Measurements from ENCODE around the gene GOLGA6L9. TPM values are rescaled to one million over a fixed set of nuclear protein-coding genes. Genes with fewer than 3 reads are reported as not detected.
"Not testable (repeated sequence)": the region's sequence is repeated elsewhere in the genome, so short reads cannot be mapped to it uniquely, and the experiment has no call there.

The GOLGA6L9 gene
- polyA plus RNA-seq (2013, experiment 1 of 2) = 7.5 TPM
- 8.5 TPM for polyA plus RNA-seq (2013, experiment 2 of 2)

- H3K4ac ChIP-seq (ENCODE audit: low read length); H2BK5ac ChIP-seq (ENCODE audit: low read length); H3K4me2 ChIP-seq (ENCODE audit: insufficient read depth, low read length, poor library complexity, severe bottlenecking); H3K18ac ChIP-seq (ENCODE audit: low read length); H2AK5ac ChIP-seq (ENCODE audit: low read depth, low read length); DNase-seq (ENCODE audit: low spot score); H3K9me3 ChIP-seq (replicated peaks in 1 of 2; ENCODE audit: control insufficient read depth in 2 of 2, insufficient read depth in 1 of 2, low read depth in 1 of 2, low read length in 2 of 2); H3K9ac ChIP-seq (ENCODE audit: low read depth, low read length, poor library complexity); H3K23ac ChIP-seq (ENCODE audit: low read depth, low read length, poor library complexity); H3K79me1 ChIP-seq (ENCODE audit: low read depth, low read length); H2BK15ac ChIP-seq (ENCODE audit: low read length); H4K8ac ChIP-seq (ENCODE audit: low read depth, low read length); H2BK120ac ChIP-seq (ENCODE audit: low read depth, low read length); H4K91ac ChIP-seq (ENCODE audit: low read depth, low read length, poor library complexity); H3K4me1 ChIP-seq (ENCODE audit: control insufficient read depth in 2 of 2, insufficient read depth in 1 of 2, low read depth in 1 of 2, low read length in 2 of 2); H2AFZ ChIP-seq (ENCODE audit: low read length); H3K14ac ChIP-seq (ENCODE audit: low read length); H3K4me3 ChIP-seq (ENCODE audit: low read length in 2 of 2); H2BK12ac ChIP-seq (ENCODE audit: low read length); H3K36me3 ChIP-seq (replicated peaks in 1 of 2; ENCODE audit: control insufficient read depth in 2 of 2, insufficient read depth in 2 of 2, low read length in 2 of 2); H3K27ac ChIP-seq (replicated peaks; ENCODE audit: low read length); H3K27me3 ChIP-seq (ENCODE audit: control insufficient read depth in 3 of 3, insufficient read depth in 3 of 3, low read depth in 1 of 3, low read length in 3 of 3): not testable (repeated sequence)
- WGBS, 2 donors (ENCODE audit: extremely low coverage in 2 of 2, insufficient read length in 2 of 2, insufficient replicate concordance in 1 of 2) = no CpG with 5 or more reads among the region's 9 CpGs
These were observed at the start of gene GOLGA6L9 for GRCh38 chr15:82429693-82430092. TSS of gene GOLGA6L9 (plus strand) at chr15:82429816. CDS start at chr15:82430080, 264 bp downstream.

- not testable (repeated sequence) for H3K23ac ChIP-seq (ENCODE audit: low read depth, low read length, poor library complexity); H3K27ac ChIP-seq (replicated peaks; ENCODE audit: low read length); H3K4ac ChIP-seq (ENCODE audit: low read length); DNase-seq (ENCODE audit: low spot score); H2BK15ac ChIP-seq (ENCODE audit: low read length); H2AK5ac ChIP-seq (ENCODE audit: low read depth, low read length); H3K9me3 ChIP-seq (replicated peaks in 1 of 2; ENCODE audit: control insufficient read depth in 2 of 2, insufficient read depth in 1 of 2, low read depth in 1 of 2, low read length in 2 of 2); H2BK120ac ChIP-seq (ENCODE audit: low read depth, low read length); H2BK12ac ChIP-seq (ENCODE audit: low read length); H3K18ac ChIP-seq (ENCODE audit: low read length); H4K8ac ChIP-seq (ENCODE audit: low read depth, low read length); H3K4me2 ChIP-seq (ENCODE audit: insufficient read depth, low read length, poor library complexity, severe bottlenecking); H3K36me3 ChIP-seq (replicated peaks in 1 of 2; ENCODE audit: control insufficient read depth in 2 of 2, insufficient read depth in 2 of 2, low read length in 2 of 2); H4K91ac ChIP-seq (ENCODE audit: low read depth, low read length, poor library complexity); H3K4me3 ChIP-seq (ENCODE audit: low read length in 2 of 2); H3K9ac ChIP-seq (ENCODE audit: low read depth, low read length, poor library complexity); H2BK5ac ChIP-seq (ENCODE audit: low read length); H3K4me1 ChIP-seq (ENCODE audit: control insufficient read depth in 2 of 2, insufficient read depth in 1 of 2, low read depth in 1 of 2, low read length in 2 of 2); H3K14ac ChIP-seq (ENCODE audit: low read length); H3K27me3 ChIP-seq (ENCODE audit: control insufficient read depth in 3 of 3, insufficient read depth in 3 of 3, low read depth in 1 of 3, low read length in 3 of 3); H2AFZ ChIP-seq (ENCODE audit: low read length); H3K79me1 ChIP-seq (ENCODE audit: low read depth, low read length)
- no CpG with 5 or more reads among the region's 11 CpGs for WGBS, 2 donors (ENCODE audit: extremely low coverage in 2 of 2, insufficient read length in 2 of 2, insufficient replicate concordance in 1 of 2)
These were observed 48.2 kb upstream of the GOLGA6L9 start for GRCh38 chr15:82381330-82381955.

- H3K27me3 ChIP-seq (ENCODE audit: control insufficient read depth in 3 of 3, insufficient read depth in 3 of 3, low read depth in 1 of 3, low read length in 3 of 3); H3K27ac ChIP-seq (replicated peaks; ENCODE audit: low read length); H4K8ac ChIP-seq (ENCODE audit: low read depth, low read length); H2BK12ac ChIP-seq (ENCODE audit: low read length); H3K9ac ChIP-seq (ENCODE audit: low read depth, low read length, poor library complexity); H2BK5ac ChIP-seq (ENCODE audit: low read length); DNase-seq (ENCODE audit: low spot score); H3K18ac ChIP-seq (ENCODE audit: low read length); H3K4me3 ChIP-seq (ENCODE audit: low read length in 2 of 2); H3K9me3 ChIP-seq (replicated peaks in 1 of 2; ENCODE audit: control insufficient read depth in 2 of 2, insufficient read depth in 1 of 2, low read depth in 1 of 2, low read length in 2 of 2); H2BK120ac ChIP-seq (ENCODE audit: low read depth, low read length); H3K4me2 ChIP-seq (ENCODE audit: insufficient read depth, low read length, poor library complexity, severe bottlenecking); H3K23ac ChIP-seq (ENCODE audit: low read depth, low read length, poor library complexity); H3K79me1 ChIP-seq (ENCODE audit: low read depth, low read length); H2BK15ac ChIP-seq (ENCODE audit: low read length); H4K91ac ChIP-seq (ENCODE audit: low read depth, low read length, poor library complexity); H3K4me1 ChIP-seq (ENCODE audit: control insufficient read depth in 2 of 2, insufficient read depth in 1 of 2, low read depth in 1 of 2, low read length in 2 of 2); H3K14ac ChIP-seq (ENCODE audit: low read length); H3K36me3 ChIP-seq (replicated peaks in 1 of 2; ENCODE audit: control insufficient read depth in 2 of 2, insufficient read depth in 2 of 2, low read length in 2 of 2); H2AFZ ChIP-seq (ENCODE audit: low read length); H2AK5ac ChIP-seq (ENCODE audit: low read depth, low read length); H3K4ac ChIP-seq (ENCODE audit: low read length): not testable (repeated sequence)
These were observed 42.4 kb upstream of the GOLGA6L9 start for GRCh38 chr15:82387209-82387608.

GRCh38 chr15:82390152-82390551 lies 39.5 kb upstream of the GOLGA6L9 start:
- H4K8ac ChIP-seq (ENCODE audit: low read depth, low read length); H4K91ac ChIP-seq (ENCODE audit: low read depth, low read length, poor library complexity); H3K79me1 ChIP-seq (ENCODE audit: low read depth, low read length); H3K4me1 ChIP-seq (ENCODE audit: control insufficient read depth in 2 of 2, insufficient read depth in 1 of 2, low read depth in 1 of 2, low read length in 2 of 2); H2BK5ac ChIP-seq (ENCODE audit: low read length); H3K9me3 ChIP-seq (replicated peaks in 1 of 2; ENCODE audit: control insufficient read depth in 2 of 2, insufficient read depth in 1 of 2, low read depth in 1 of 2, low read length in 2 of 2); H3K23ac ChIP-seq (ENCODE audit: low read depth, low read length, poor library complexity); H2BK12ac ChIP-seq (ENCODE audit: low read length); DNase-seq (ENCODE audit: low spot score); H3K9ac ChIP-seq (ENCODE audit: low read depth, low read length, poor library complexity); H2AK5ac ChIP-seq (ENCODE audit: low read depth, low read length); H3K18ac ChIP-seq (ENCODE audit: low read length); H3K4ac ChIP-seq (ENCODE audit: low read length); H3K27ac ChIP-seq (replicated peaks; ENCODE audit: low read length); H3K4me3 ChIP-seq (ENCODE audit: low read length in 2 of 2); H2BK15ac ChIP-seq (ENCODE audit: low read length); H3K14ac ChIP-seq (ENCODE audit: low read length); H2AFZ ChIP-seq (ENCODE audit: low read length); H3K4me2 ChIP-seq (ENCODE audit: insufficient read depth, low read length, poor library complexity, severe bottlenecking); H3K27me3 ChIP-seq (ENCODE audit: control insufficient read depth in 3 of 3, insufficient read depth in 3 of 3, low read depth in 1 of 3, low read length in 3 of 3); H3K36me3 ChIP-seq (replicated peaks in 1 of 2; ENCODE audit: control insufficient read depth in 2 of 2, insufficient read depth in 2 of 2, low read length in 2 of 2); H2BK120ac ChIP-seq (ENCODE audit: low read depth, low read length): not testable (repeated sequence)
- WGBS, 2 donors (ENCODE audit: extremely low coverage in 2 of 2, insufficient read length in 2 of 2, insufficient replicate concordance in 1 of 2) = no CpG with 5 or more reads among the region's 3 CpGs

Measured in neuronal stem cell (in vitro differentiated cells).